ENCODE data around the gene LRCH1.

- TF ChIP-seq CTCF (IDR thresholded peaks at IDR 0.05; ENCODE audit: low read depth, low read length, missing input control) (no peak), YY1 (IDR thresholded peaks at IDR 0.05) (no peak), TAF1 (conservative IDR thresholded peaks at IDR 0.05) (no peak), EGR1 (IDR thresholded peaks at IDR 0.05; ENCODE audit: low read depth in 2 of 2) (no peak), FOXA1 (IDR thresholded peaks at IDR 0.05) (no peak)
Observed at GRCh38 chr13:46582190-46582589, 29.2 kb downstream of the LRCH1 start.
